IMR-90 (cell line): ENCODE data around the gene MAN2B1. TPM values are rescaled to one million over a fixed set of nuclear protein-coding genes. Genes with fewer than 3 reads are reported as not detected.

Source experiments
- ATAC-seq: fragments of 200-7000 bp; cut with Tn5 transposase; 2 replicates; pipeline ENCODE4 v1.9.1; 2020; ENCODE audit warnings: low read depth, mild to moderate bottlenecking, moderate library complexity
- BruUV-seq: library from RNA; stranded (reverse); fragments of 400-500 nt; replicated peaks from 2 replicates; lab custom pipeline; 2021; lab: Mats Ljungman, UMichigan
- CTCF ChIA-PET: fragments of 300-600 bp; formaldehyde crosslinking; extraction: SDS; loops from one replicate; lab custom pipeline; 2021; ENCODE audit warnings: antibody characterized with exemption; lab: Yijun Ruan, JAX
- POLR2A ChIA-PET: fragments of 300-600 bp; sonication (Branson Sonifier 250); formaldehyde crosslinking; loops from one replicate; lab custom pipeline; 2022; ENCODE audit warnings: antibody characterized with exemption; ENCODE audit not compliant: unreplicated experiment; lab: Charles Lee
- DNase-seq: peaks from one replicate; pipeline ENCODE4 v3.0.0; 2013
- H2AFZ ChIP-seq: replicated peaks from 2 replicates; pipeline ENCODE3; 2013; ENCODE audit warnings: low read length, mild to moderate bottlenecking; ENCODE audit not compliant: poor library complexity
- H2AK5ac ChIP-seq: 2 replicates; pipeline ENCODE4 v1.6.1; 2013; ENCODE audit warnings: low read depth, low read length, inconsistent platforms
- H2AK9ac ChIP-seq: replicated peaks from 2 replicates; pipeline ENCODE3; 2013; ENCODE audit warnings: mild to moderate bottlenecking, low read depth, low read length, moderate library complexity; ENCODE audit not compliant: poor library complexity
- H2BK120ac ChIP-seq: 2 replicates; pipeline ENCODE4 v1.6.1; 2013; ENCODE audit warnings: low read depth, low read length, inconsistent platforms
- H2BK15ac ChIP-seq: 3 replicates; pipeline ENCODE4 v1.6.1; 2013; ENCODE audit warnings: low read depth, low read length, inconsistent platforms
- H2BK20ac ChIP-seq: 2 replicates; pipeline ENCODE4 v1.6.1; 2013; ENCODE audit warnings: low read depth, mild to moderate bottlenecking, inconsistent platforms, low read length, moderate library complexity
- H2BK5ac ChIP-seq: 2 replicates; pipeline ENCODE4 v1.6.1; 2013; ENCODE audit warnings: mild to moderate bottlenecking, low read depth, low read length, inconsistent platforms; ENCODE audit not compliant: poor library complexity, severe bottlenecking
- H3K14ac ChIP-seq: replicated peaks from 2 replicates; pipeline ENCODE4 v1.6.1; 2013; ENCODE audit warnings: low read depth, low read length, inconsistent platforms
- H3K18ac ChIP-seq: 2 replicates; pipeline ENCODE4 v1.6.1; 2013; ENCODE audit warnings: low read depth, low read length, control low read depth
- H3K23ac ChIP-seq: 2 replicates; pipeline ENCODE4 v1.6.1; 2013; ENCODE audit warnings: low read depth, low read length, inconsistent platforms
- H3K27ac ChIP-seq: 2 replicates; pipeline ENCODE4 v1.5.1; 2013; ENCODE audit warnings: mild to moderate bottlenecking, control low read depth, low read length; ENCODE audit not compliant: insufficient read depth
- H3K27me3 ChIP-seq: 2 replicates; pipeline ENCODE4 v1.6.1; 2013; ENCODE audit warnings: low read length; ENCODE audit not compliant: control insufficient read depth, insufficient read depth
- H3K36me3 ChIP-seq: 2 replicates; pipeline ENCODE4 v1.6.1; 2013; ENCODE audit warnings: low read length, mixed read lengths; ENCODE audit not compliant: control insufficient read depth, insufficient read depth
- H3K4ac ChIP-seq: 2 replicates; pipeline ENCODE4 v1.6.1; 2013; ENCODE audit warnings: low read depth, low read length, inconsistent platforms
- H3K4me1 ChIP-seq: 2 replicates; pipeline ENCODE4 v1.6.1; 2013; ENCODE audit warnings: low read length, mixed read lengths; ENCODE audit not compliant: control insufficient read depth, insufficient read depth
- H3K4me2 ChIP-seq: 2 replicates; pipeline ENCODE4 v1.6.1; 2013; ENCODE audit warnings: low read depth, mild to moderate bottlenecking, control low read depth, low read length, moderate library complexity
- H3K4me3 ChIP-seq: 2 replicates; pipeline ENCODE4 v1.5.1; 2013; ENCODE audit warnings: low read depth, mild to moderate bottlenecking, control low read depth, low read length, moderate library complexity; ENCODE audit not compliant: insufficient read depth
- H3K56ac ChIP-seq: 2 replicates; pipeline ENCODE4 v1.6.1; 2013; ENCODE audit warnings: low read length, inconsistent platforms; ENCODE audit not compliant: insufficient read depth; ENCODE audit errors: extremely low read depth
- H3K79me1 ChIP-seq, 2 experiments: 2 replicates each; pipeline ENCODE4 v1.6.1; 2013; ENCODE audit warnings: low read length in 2 of 2, inconsistent platforms in 1 of 2, low read depth in 1 of 2
- H3K9ac ChIP-seq: 2 replicates; pipeline ENCODE4 v1.6.1; 2013; ENCODE audit warnings: low read depth, low read length, control low read depth
- H3K9me1 ChIP-seq: 2 replicates; pipeline ENCODE4 v1.6.1; 2013; ENCODE audit warnings: low read length, inconsistent platforms; ENCODE audit not compliant: insufficient read depth
- H3K9me3 ChIP-seq: 2 replicates; pipeline ENCODE4 v1.6.1; 2013; ENCODE audit warnings: low read length; ENCODE audit not compliant: control insufficient read depth, insufficient read depth
- H4K20me1 ChIP-seq: 2 replicates; pipeline ENCODE4 v1.6.1; 2013; ENCODE audit warnings: low read length, inconsistent platforms; ENCODE audit not compliant: insufficient read depth
- H4K5ac ChIP-seq: 2 replicates; pipeline ENCODE4 v1.6.1; 2013; ENCODE audit warnings: mild to moderate bottlenecking, low read depth, low read length, control low read depth
- H4K8ac ChIP-seq, 2 experiments: 2 replicates each; pipeline ENCODE4 v1.6.1; 2013; ENCODE audit warnings: low read depth in 2 of 2, low read length in 2 of 2, control low read depth in 1 of 2, inconsistent platforms in 1 of 2
- H4K91ac ChIP-seq: 2 replicates; pipeline ENCODE4 v1.6.1; 2013; ENCODE audit warnings: low read depth, low read length, inconsistent platforms; ENCODE audit not compliant: insufficient read depth
- BHLHE40 ChIP-seq: fragments of 150-350 bp; IDR thresholded peaks from 2 replicates; pipeline ENCODE4 v1.6.1; 2016; ENCODE audit warnings: mild to moderate bottlenecking, low read depth, low read length
- CHD1 ChIP-seq: IDR thresholded peaks from 2 replicates; pipeline ENCODE4 v1.6.1; 2012; ENCODE audit warnings: low read depth, low read length, improper control_type of control experiment
- CTCF ChIP-seq: conservative IDR thresholded peaks from 2 replicates; pipeline ENCODE4 v1.5.1; 2012; ENCODE audit warnings: mild to moderate bottlenecking, low read depth, low read length, improper control_type of control experiment
- ELK1 ChIP-seq: fragments of 150-350 bp; IDR thresholded peaks from 2 replicates; pipeline ENCODE4 v1.6.1; 2016; ENCODE audit warnings: low read depth, mild to moderate bottlenecking, low read length, moderate library complexity, borderline replicate concordance
- FOS ChIP-seq: fragments of 150-350 bp; IDR thresholded peaks from 2 replicates; pipeline ENCODE4 v1.6.1; 2016; ENCODE audit warnings: low read depth, low read length
- MAFK ChIP-seq: IDR thresholded peaks from 2 replicates; pipeline ENCODE4 v1.6.1; 2012; ENCODE audit warnings: low read depth, low read length, improper control_type of control experiment
- MAZ ChIP-seq: IDR thresholded peaks from 2 replicates; pipeline ENCODE4 v1.6.1; 2012; ENCODE audit warnings: low read depth, mild to moderate bottlenecking, low read length, improper control_type of control experiment, moderate library complexity, borderline replicate concordance
- MXI1 ChIP-seq: IDR thresholded peaks from 2 replicates; pipeline ENCODE4 v1.6.1; 2012; ENCODE audit warnings: low read depth, mild to moderate bottlenecking, low read length, moderate library complexity, borderline replicate concordance
- NFE2L2 ChIP-seq: fragments of 150-350 bp; IDR thresholded peaks from 2 replicates; pipeline ENCODE4 v1.6.1; 2016; ENCODE audit warnings: low read depth, mild to moderate bottlenecking, low read length
- POLR2A ChIP-seq: IDR thresholded peaks from 2 replicates; pipeline ENCODE4 v1.6.1; 2012; ENCODE audit warnings: mild to moderate bottlenecking, low read depth, low read length
- RAD21 ChIP-seq: IDR thresholded peaks from 2 replicates; pipeline ENCODE4 v1.6.1; 2012; ENCODE audit warnings: low read length, improper control_type of control experiment
- RCOR1 ChIP-seq: IDR thresholded peaks from 2 replicates; pipeline ENCODE4 v1.6.1; 2012; ENCODE audit warnings: mild to moderate bottlenecking, low read length, improper control_type of control experiment; ENCODE audit not compliant: insufficient replicate concordance
- RFX5 ChIP-seq: IDR thresholded peaks from 2 replicates; pipeline ENCODE4 v1.8.0; 2012; ENCODE audit warnings: low read depth, mild to moderate bottlenecking, low read length, moderate library complexity
- SMC3 ChIP-seq: fragments of 150-350 bp; IDR thresholded peaks from 2 replicates; pipeline ENCODE4 v1.6.1; 2016; ENCODE audit warnings: low read depth, mild to moderate bottlenecking, antibody characterized with exemption, low read length, moderate library complexity
- USF2 ChIP-seq: fragments of 150-350 bp; IDR thresholded peaks from 2 replicates; pipeline ENCODE4 v1.6.1; 2017; ENCODE audit warnings: mild to moderate bottlenecking, antibody characterized with exemption, low read length, low read depth
- WGBS, 2 experiments: methylation state at CpG; one replicate each; pipeline versions ENCODE4 v1.1.5 to v1.1.7; 2013; ENCODE audit warnings: missing lambda C conversion rate in 2 of 2; ENCODE audit not compliant: insufficient read length in 1 of 2; ENCODE audit errors: extremely low coverage in 2 of 2; 5-methylcytosine and 5-hydroxymethylcytosine counted together
- dilution Hi-C: fragments of 300-500 bp; cut with HindIII; formaldehyde crosslinking; loops from one replicate; pipeline ENCODE4 v1.14.3; 2018; ENCODE audit warnings: low sequenced_read_pairs; ENCODE audit not compliant: unreplicated experiment
- in situ Hi-C: fragments of 300-500 bp; cut with MboI; formaldehyde crosslinking; loops from 3 replicates; pipeline ENCODE4 v1.14.3; 2019; ENCODE audit warnings: low sequenced_read_pairs, inconsistent platforms, mixed read lengths
- intact Hi-C: fragments of 100-400 bp; cut with micrococcal nuclease; formaldehyde crosslinking; loops from 2 replicates; pipeline ENCODE4 v1.10.0; 2022
- polyA plus RNA-seq, 3 experiments: library from polyadenylated mRNA; depleted of rRNA; stranded (reverse); fragments of >200 nt; gene quantifications; 2 replicates each; pipeline ENCODE4 v1.2.3, GENCODE V29; 2012; ENCODE audit warnings: low replicate concordance in 1 of 3
- total RNA-seq: library from RNA; depleted of rRNA; stranded (reverse); fragments of >200 nt; gene quantifications from 2 replicates; pipeline ENCODE4 v1.2.3, GENCODE V29; 2012

The MAN2B1 gene
- total and polyA plus RNA-seq, 2 of the 4 experiments (the other 2 are of a cell fraction) = 10.4 to 55.4 TPM

GRCh38 chr19:12660980-12661379, 5.6 kb downstream of the MAN2B1 start:
- Histone ChIP-seq H3K4me3 (no peak overlapping the region), H3K9me3 (no peaks in the 10 kb centered on the region), H3K4me2 (no peak overlapping the region), H3K79me1 (peaks cover 13 to 19% of the 10 kb centered on the region in 2 experiments), H4K91ac (no peak overlapping the region), H2BK15ac (no peak overlapping the region), H4K20me1 (no peaks in the 10 kb centered on the region), H2AK5ac (no peak overlapping the region), H2AK9ac (no peak overlapping the region), H4K5ac (no peak overlapping the region), H2BK5ac (no peak overlapping the region), H3K23ac (no peak overlapping the region), H3K4me1 (peaks cover 3% of the 10 kb centered on the region; the same call in 1 of the 2 replicates), H2AFZ (no peak overlapping the region), H3K14ac (no peak overlapping the region), H3K9me1 (0 out of 2 replicates have a peak, but pooled peaks cover 6% of the 10 kb centered on the region), H3K9ac (no peak overlapping the region), H3K27me3 (no peaks in the 10 kb centered on the region), H3K4ac (no peak overlapping the region), H3K27ac (no peak overlapping the region), H2BK20ac (no peak overlapping the region), H3K56ac (no peak overlapping the region), H4K8ac (no peak overlapping the region), H3K18ac (no peak overlapping the region), H2BK120ac (no peak overlapping the region), H3K36me3 (peaks cover 38% of the 10 kb centered on the region)
- dilution Hi-C loops (no loop called here), intact Hi-C loops (no loop called here), in situ Hi-C loops (no loop called here)
- no peak for ATAC-seq
- BruUV-seq = no TSS peak
- CTCF ChIA-PET = no interaction called here
- POLR2A ChIA-PET = no interaction called here
- WGBS, 2 experiments = 96% methylated on average over 7 of the region's 12 CpGs; no CpG with 5 or more reads in 1 of the 2 experiments
- no peak for TF ChIP-seq RFX5
- TF ChIP-seq MAFK = no peak
- no peak for TF ChIP-seq BHLHE40
- no peak for TF ChIP-seq ELK1
- no peak for TF ChIP-seq RAD21
- no peak for TF ChIP-seq USF2
- no peak for TF ChIP-seq SMC3
- no peak for TF ChIP-seq NFE2L2
- no peak for TF ChIP-seq POLR2A
- TF ChIP-seq CHD1 = no peak
- no peak for TF ChIP-seq FOS
- no peak for TF ChIP-seq MXI1
- no peak for TF ChIP-seq MAZ
- no peak for TF ChIP-seq CTCF
- no peak for TF ChIP-seq RCOR1
- DNase-seq = no peak
